IMR-90 (cell line): ENCODE data around the gene PMM2.

Experiments
- BHLHE40 ChIP-seq: fragments of 150-350 bp; IDR thresholded peaks from 2 replicates; pipeline ENCODE4 v1.6.1; 2016; ENCODE audit warnings: mild to moderate bottlenecking, low read depth, low read length
- CEBPB ChIP-seq: IDR thresholded peaks from 2 replicates; pipeline ENCODE4 v1.6.1; 2012; ENCODE audit warnings: low read depth, low read length, improper control_type of control experiment
- CHD1 ChIP-seq: IDR thresholded peaks from 2 replicates; pipeline ENCODE4 v1.6.1; 2012; ENCODE audit warnings: low read depth, low read length, improper control_type of control experiment
- CTCF ChIP-seq: conservative IDR thresholded peaks from 2 replicates; pipeline ENCODE4 v1.5.1; 2012; ENCODE audit warnings: mild to moderate bottlenecking, low read depth, low read length, improper control_type of control experiment
- ELK1 ChIP-seq: fragments of 150-350 bp; IDR thresholded peaks from 2 replicates; pipeline ENCODE4 v1.6.1; 2016; ENCODE audit warnings: low read depth, mild to moderate bottlenecking, low read length, moderate library complexity, borderline replicate concordance
- FOS ChIP-seq: fragments of 150-350 bp; IDR thresholded peaks from 2 replicates; pipeline ENCODE4 v1.6.1; 2016; ENCODE audit warnings: low read depth, low read length
- MAFK ChIP-seq: IDR thresholded peaks from 2 replicates; pipeline ENCODE4 v1.6.1; 2012; ENCODE audit warnings: low read depth, low read length, improper control_type of control experiment
- POLR2A ChIP-seq: IDR thresholded peaks from 2 replicates; pipeline ENCODE4 v1.6.1; 2012; ENCODE audit warnings: mild to moderate bottlenecking, low read depth, low read length
- RAD21 ChIP-seq: IDR thresholded peaks from 2 replicates; pipeline ENCODE4 v1.6.1; 2012; ENCODE audit warnings: low read length, improper control_type of control experiment
- RCOR1 ChIP-seq: IDR thresholded peaks from 2 replicates; pipeline ENCODE4 v1.6.1; 2012; ENCODE audit warnings: mild to moderate bottlenecking, low read length, improper control_type of control experiment; ENCODE audit not compliant: insufficient replicate concordance
- RFX5 ChIP-seq: IDR thresholded peaks from 2 replicates; pipeline ENCODE4 v1.8.0; 2012; ENCODE audit warnings: low read depth, mild to moderate bottlenecking, low read length, moderate library complexity
- SMC3 ChIP-seq: fragments of 150-350 bp; IDR thresholded peaks from 2 replicates; pipeline ENCODE4 v1.6.1; 2016; ENCODE audit warnings: low read depth, mild to moderate bottlenecking, antibody characterized with exemption, low read length, moderate library complexity
- TF ChIP-seq, protein P1 (sequence below): fragments of 150-350 bp; IDR thresholded peaks from 2 replicates; pipeline ENCODE4 v1.6.1; 2017; ENCODE audit warnings: mild to moderate bottlenecking, antibody characterized with exemption, low read length, low read depth

DNA sequence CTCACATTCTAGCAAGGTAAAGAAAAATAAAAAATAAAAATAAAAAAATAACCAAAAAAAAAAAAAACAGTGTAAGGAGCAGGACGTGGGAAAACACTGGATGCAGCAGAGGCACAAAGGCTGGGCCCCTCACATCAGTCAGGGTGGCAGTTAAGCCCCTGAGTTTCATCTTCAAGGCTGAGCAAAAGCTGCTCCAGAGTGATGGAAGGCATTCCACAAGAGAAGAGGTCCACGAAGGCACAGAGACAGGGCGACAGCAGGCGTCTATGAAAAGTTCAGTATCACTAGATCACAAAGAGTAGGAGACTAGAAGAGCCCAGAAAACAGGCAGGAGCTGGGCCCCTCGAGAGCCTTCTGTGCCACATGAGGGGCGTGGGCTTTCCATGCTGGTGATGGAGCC lies 12.2 kb upstream of the PMM2 start:
- TF ChIP-seq CTCF = no peak
- TF ChIP-seq CEBPB = no peak
- TF ChIP-seq RAD21 = no peak
- no peak for TF ChIP-seq FOS
- no peak for TF ChIP-seq SMC3
- TF ChIP-seq POLR2A = no peak
- TF ChIP-seq CHD1 = no peak
- no peak for TF ChIP-seq ELK1
- no peak for TF ChIP-seq BHLHE40
- no peak for TF ChIP-seq MAFK
- TF ChIP-seq, protein P1, sequence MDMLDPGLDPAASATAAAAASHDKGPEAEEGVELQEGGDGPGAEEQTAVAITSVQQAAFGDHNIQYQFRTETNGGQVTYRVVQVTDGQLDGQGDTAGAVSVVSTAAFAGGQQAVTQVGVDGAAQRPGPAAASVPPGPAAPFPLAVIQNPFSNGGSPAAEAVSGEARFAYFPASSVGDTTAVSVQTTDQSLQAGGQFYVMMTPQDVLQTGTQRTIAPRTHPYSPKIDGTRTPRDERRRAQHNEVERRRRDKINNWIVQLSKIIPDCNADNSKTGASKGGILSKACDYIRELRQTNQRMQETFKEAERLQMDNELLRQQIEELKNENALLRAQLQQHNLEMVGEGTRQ = no peak
- TF ChIP-seq RFX5 = no peak
- no peak for TF ChIP-seq RCOR1
